ENCODE measurements around the gene MACF1.

DNA sequence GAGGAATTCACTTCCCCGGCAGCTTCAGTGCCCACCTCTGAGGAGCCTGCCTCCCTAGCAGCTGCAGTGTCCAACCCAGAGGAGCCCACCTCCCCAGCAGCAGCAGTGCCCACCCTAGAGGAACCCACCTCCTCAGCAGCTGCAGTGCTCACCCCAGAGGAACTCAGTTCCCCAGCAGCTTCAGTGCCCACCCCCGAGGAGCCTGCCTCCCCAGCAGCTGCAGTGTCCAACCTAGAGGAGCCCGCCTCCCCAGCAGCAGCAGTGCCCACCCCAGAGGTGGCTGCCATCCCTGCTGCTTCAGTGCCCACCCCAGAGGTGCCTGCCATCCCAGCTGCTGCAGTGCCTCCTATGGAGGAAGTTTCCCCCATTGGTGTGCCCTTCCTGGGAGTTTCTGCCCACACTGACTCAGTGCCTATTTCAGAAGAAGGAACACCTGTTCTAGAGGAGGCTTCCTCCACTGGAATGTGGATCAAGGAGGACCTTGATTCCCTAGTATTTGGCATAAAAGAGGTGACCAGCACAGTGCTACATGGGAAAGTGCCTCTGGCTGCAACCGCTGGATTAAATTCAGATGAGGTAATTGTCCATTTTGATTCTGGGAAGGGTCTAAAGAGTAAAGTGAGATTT lies 209.5 kb downstream of the MACF1 start:
- TF ChIP-seq, protein P1, sequence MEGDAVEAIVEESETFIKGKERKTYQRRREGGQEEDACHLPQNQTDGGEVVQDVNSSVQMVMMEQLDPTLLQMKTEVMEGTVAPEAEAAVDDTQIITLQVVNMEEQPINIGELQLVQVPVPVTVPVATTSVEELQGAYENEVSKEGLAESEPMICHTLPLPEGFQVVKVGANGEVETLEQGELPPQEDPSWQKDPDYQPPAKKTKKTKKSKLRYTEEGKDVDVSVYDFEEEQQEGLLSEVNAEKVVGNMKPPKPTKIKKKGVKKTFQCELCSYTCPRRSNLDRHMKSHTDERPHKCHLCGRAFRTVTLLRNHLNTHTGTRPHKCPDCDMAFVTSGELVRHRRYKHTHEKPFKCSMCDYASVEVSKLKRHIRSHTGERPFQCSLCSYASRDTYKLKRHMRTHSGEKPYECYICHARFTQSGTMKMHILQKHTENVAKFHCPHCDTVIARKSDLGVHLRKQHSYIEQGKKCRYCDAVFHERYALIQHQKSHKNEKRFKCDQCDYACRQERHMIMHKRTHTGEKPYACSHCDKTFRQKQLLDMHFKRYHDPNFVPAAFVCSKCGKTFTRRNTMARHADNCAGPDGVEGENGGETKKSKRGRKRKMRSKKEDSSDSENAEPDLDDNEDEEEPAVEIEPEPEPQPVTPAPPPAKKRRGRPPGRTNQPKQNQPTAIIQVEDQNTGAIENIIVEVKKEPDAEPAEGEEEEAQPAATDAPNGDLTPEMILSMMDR (IDR thresholded peaks at IDR 0.05), result no peak
- no peak for TF ChIP-seq EP300 (IDR thresholded peaks at IDR 0.05)
